ENCODE measurements around the gene DCAF12L1. TPM values are rescaled to one million over a fixed set of nuclear protein-coding genes. Genes with fewer than 3 reads are reported as not detected.

Gene DCAF12L1
- total and polyA plus RNA-seq, 2 experiments from 2014 or later: 0.05 to 2.0 TPM

DNA sequence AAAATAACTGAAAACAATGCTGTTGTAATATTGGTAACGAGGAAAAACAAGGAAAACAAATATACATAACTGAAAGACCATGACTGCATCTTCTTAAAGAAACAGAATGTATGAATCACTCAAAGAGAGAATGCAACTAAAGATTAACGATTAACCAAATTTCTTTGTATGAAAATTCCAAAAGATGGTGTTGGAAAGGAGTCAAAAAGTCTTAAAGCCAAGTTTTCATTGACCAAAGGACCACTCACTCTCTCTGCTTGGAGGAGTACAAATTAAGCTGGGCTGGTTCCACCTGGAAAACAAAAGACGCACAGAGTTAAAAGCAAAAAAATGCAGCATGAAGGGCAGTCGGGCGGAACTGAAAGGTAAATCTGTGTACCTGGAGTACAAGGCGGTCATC lies 1.8 kb downstream of the DCAF12L1 start:
- TF ChIP-seq EZH2phosphoT487 (IDR thresholded peaks at IDR 0.05; ENCODE audit: low read depth, severe bottlenecking, unreplicated experiment): no peak
- TF ChIP-seq EZH2 (IDR thresholded peaks at IDR 0.05; ENCODE audit: borderline replicate concordance): no peak
- H3K36me3 ChIP-seq (replicated peaks; ENCODE audit: insufficient read depth, low read depth): no peaks in the 10 kb centered on the region
- H3K4me2 ChIP-seq: no peak overlapping the region
- H2AFZ ChIP-seq: no peak overlapping the region
- 80% methylated on average over 6 of the region's 6 CpGs for WGBS (ENCODE audit: low lambda C conversion rate, missing lambda C conversion rate)
- no peaks in the 10 kb centered on the region for H4K20me1 ChIP-seq (ENCODE audit: insufficient read depth, poor library complexity, severe bottlenecking)
- no peak overlapping the region for H3K27ac ChIP-seq
- no peaks in the 10 kb centered on the region for H3K27me3 ChIP-seq
- no peaks in the 10 kb centered on the region for H3K79me2 ChIP-seq
- no peaks in the 10 kb centered on the region for H3K9me3 ChIP-seq (ENCODE audit: low read depth)
- no peak for DNase-seq (ENCODE audit: low spot score)
- no peaks in the 10 kb centered on the region for H3K9me2 ChIP-seq (replicated peaks; ENCODE audit: insufficient read depth)
- H3K4me3 ChIP-seq: no peak overlapping the region
- no peaks in the 10 kb centered on the region for H3K4me1 ChIP-seq (ENCODE audit: insufficient read depth)

GRCh38 chrX:126509923-126510322 lies 42.7 kb downstream of the DCAF12L1 start:
- no peak overlapping the region for H3K27ac ChIP-seq
- no peak for DNase-seq (ENCODE audit: low spot score)
- no peaks in the 10 kb centered on the region for H3K36me3 ChIP-seq (replicated peaks; ENCODE audit: insufficient read depth, low read depth)
- H3K9me3 ChIP-seq (ENCODE audit: low read depth): no peaks in the 10 kb centered on the region
- H2AFZ ChIP-seq: no peak overlapping the region
- H3K27me3 ChIP-seq: no peaks in the 10 kb centered on the region
- H3K79me2 ChIP-seq: no peaks in the 10 kb centered on the region
- H3K4me3 ChIP-seq: no peak overlapping the region
- no peaks in the 10 kb centered on the region for H3K9me2 ChIP-seq (replicated peaks; ENCODE audit: insufficient read depth)
- TF ChIP-seq EZH2phosphoT487 (IDR thresholded peaks at IDR 0.05; ENCODE audit: low read depth, severe bottlenecking, unreplicated experiment) (no peak), EZH2 (IDR thresholded peaks at IDR 0.05; ENCODE audit: borderline replicate concordance) (no peak)
- TF ChIP-seq, protein P1, sequence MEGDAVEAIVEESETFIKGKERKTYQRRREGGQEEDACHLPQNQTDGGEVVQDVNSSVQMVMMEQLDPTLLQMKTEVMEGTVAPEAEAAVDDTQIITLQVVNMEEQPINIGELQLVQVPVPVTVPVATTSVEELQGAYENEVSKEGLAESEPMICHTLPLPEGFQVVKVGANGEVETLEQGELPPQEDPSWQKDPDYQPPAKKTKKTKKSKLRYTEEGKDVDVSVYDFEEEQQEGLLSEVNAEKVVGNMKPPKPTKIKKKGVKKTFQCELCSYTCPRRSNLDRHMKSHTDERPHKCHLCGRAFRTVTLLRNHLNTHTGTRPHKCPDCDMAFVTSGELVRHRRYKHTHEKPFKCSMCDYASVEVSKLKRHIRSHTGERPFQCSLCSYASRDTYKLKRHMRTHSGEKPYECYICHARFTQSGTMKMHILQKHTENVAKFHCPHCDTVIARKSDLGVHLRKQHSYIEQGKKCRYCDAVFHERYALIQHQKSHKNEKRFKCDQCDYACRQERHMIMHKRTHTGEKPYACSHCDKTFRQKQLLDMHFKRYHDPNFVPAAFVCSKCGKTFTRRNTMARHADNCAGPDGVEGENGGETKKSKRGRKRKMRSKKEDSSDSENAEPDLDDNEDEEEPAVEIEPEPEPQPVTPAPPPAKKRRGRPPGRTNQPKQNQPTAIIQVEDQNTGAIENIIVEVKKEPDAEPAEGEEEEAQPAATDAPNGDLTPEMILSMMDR (IDR thresholded peaks at IDR 0.05; ENCODE audit: poor library complexity): no peak
- H3K4me2 ChIP-seq: no peak overlapping the region
- H4K20me1 ChIP-seq (ENCODE audit: insufficient read depth, poor library complexity, severe bottlenecking): no peaks in the 10 kb centered on the region
- WGBS (ENCODE audit: low lambda C conversion rate, missing lambda C conversion rate): 52% methylated on average over 3 of the region's 3 CpGs
- no peaks in the 10 kb centered on the region for H3K4me1 ChIP-seq (ENCODE audit: insufficient read depth)

Small RNA genes lying within 50 kb of the gene (small RNA-seq; reads per million reads assigned to genes)
- gene Z69908.1: not detected
